GM19463 (cell line): ENCODE measurements around the gene CTBP2.

ENCODE experiments used
- ATAC-seq: cut with Tn5 transposase; IDR thresholded peaks from one replicate; pipeline ENCODE4 v1.9.1; 2021; ENCODE audit warnings: mild to moderate bottlenecking, moderate library complexity; ENCODE audit not compliant: unreplicated experiment

CTBP2 gene

DNA sequence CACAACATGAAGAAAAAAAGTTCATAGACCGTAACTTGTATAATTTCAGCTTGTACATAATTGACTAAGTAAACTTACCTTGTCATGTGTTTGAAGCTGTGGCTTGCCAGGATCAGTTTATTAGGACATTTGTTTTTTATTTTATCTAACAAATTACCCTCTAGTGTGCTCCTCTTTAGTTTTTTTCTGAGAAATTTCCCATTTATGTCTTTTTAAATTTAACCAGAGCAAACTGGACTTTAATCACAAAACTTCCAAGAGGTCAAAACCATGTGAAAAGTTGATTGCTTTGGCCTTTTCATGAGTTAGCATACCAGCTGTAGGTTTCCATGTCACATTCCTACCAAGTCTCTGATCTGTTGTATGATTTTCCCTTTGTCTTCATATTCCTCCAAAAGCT lies 176.0 kb downstream of the CTBP2 start:
- ATAC-seq, result no peak

DNA sequence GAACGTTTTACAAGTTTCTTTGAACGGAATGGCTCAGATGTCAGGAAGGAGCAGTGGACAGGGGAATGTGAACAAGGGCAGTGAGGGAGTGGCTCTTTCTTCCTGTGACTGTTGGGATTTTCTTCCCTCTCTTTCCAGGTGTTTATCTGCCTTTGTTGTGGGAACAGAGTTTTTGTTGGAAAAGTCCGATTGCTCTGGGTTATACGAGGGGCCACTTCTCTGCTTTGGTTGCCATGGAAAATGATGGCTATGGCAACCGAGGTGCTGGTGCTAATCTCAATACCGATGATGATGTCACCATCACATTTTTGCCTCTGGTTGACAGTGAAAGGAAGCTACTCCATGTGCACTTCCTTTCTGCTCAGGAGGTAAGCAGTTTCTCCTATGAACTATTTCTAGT lies 177.0 kb downstream of the CTBP2 start:
- no peak for ATAC-seq

DNA sequence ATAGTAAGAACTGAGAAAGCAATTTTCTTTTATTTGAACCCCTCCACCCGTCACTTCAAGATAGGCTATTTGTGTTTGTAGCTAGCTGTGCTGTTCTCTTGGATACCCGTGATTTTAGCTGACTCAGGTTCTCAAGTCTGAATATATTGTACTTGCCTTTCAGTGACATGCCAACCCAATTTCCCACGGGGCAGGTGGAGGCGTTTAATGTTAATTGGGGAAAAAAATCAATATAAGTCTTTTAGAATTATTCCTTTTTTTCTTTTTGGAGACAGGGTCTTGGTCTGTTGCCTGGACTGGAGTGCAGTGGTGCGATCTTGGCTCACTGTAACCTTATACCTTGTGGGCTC lies 182.0 kb downstream of the CTBP2 start:
- no peak for ATAC-seq

DNA sequence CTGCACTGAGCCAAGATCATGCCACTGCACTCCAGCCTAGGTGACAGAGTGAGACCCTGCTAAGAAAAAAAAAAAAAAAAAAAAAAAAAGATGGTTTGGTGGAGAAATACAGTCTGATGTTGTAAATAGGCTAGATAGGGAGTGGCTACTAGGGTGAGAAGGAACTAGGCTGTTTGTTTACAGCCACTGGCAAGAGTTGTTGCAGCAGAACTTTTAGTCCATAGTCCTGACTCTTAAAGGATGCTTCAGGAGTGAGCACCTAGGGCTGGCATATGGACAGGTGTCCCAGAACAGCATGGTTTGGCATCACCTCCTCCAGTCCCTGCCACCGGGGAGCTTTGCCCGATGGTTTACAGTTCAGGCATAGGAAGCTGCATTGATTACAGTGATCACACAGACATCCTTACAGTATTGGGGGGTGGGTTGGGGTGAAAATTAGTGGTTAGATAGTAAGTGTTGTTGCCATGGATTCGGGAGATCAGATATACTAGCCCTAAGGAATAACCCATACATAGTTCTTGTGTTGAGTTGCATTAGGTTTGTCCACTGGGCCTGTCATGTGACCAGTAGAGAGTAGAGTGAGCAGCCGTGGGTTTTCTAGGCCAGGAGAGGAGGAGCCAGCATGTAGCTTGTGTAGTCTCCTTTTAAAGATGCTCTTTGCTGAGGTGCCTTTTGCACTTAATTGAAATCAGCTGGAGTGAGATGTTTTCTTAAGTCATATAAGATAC lies 182.6 kb downstream of the CTBP2 start:
- ATAC-seq, result no peak

DNA sequence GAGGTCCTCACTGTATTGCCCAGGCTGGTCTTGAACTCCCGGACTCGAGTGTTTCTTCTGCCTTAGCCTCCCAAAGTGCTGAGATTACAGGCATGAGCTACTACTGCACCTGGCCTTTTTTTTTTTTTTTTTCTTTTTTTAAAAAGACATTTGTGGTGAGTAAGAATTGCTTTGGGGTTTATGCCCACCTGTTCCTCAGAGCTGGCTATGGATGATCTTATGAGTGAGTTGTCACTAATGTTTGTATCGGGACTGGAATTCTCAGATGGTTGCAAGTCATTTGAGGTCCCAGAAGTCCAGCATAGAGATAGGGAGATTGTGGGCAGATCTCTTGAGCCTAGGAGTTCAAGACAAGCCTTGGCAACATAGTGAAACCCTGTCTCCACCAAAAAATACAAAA lies 183.2 kb downstream of the CTBP2 start:
- no peak for ATAC-seq

DNA sequence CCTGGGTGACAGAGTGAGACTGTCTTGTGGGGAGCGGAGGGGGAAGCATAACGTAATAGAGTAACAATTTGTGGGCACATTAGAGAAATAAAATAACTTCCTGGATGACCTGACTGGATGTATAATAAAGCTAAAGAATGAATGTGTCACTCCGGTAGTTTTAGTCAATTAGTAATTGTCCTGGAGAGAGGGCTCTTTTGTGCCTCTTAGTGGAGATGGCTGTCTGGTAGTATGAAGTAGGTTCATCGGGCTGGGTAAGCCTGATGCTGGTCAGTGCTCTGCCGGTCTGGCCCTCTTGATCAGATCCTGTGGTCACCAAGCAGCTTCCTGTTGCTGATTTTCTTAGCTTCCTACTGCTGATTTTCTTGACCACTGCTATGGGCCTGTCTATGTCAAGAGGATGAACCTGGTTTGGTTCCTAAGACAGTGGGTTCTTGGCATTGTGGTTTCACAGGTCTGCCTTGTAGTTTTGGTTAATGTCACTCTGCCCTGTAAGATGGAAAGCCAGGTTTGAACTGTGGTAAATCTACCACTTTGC lies 184.3 kb downstream of the CTBP2 start:
- peak; percentile 79 for ATAC-seq

DNA sequence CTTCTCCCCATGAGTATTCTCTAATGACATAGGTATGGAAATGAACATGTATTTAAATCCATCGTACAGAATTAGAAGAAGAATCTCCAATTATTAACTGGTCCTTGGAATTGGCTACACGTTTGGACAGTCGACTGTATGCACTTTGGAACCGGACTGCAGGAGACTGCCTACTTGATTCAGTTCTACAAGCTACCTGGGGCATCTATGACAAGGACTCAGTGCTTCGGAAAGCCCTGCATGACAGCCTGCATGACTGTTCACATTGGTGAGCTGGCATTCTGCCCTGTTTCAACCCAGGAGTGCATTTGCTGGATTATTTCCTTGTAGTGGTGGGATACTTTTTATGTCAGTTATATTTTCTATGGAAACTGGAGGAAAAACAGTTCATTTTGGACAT lies 186.2 kb downstream of the CTBP2 start:
- ATAC-seq, result no peak

DNA sequence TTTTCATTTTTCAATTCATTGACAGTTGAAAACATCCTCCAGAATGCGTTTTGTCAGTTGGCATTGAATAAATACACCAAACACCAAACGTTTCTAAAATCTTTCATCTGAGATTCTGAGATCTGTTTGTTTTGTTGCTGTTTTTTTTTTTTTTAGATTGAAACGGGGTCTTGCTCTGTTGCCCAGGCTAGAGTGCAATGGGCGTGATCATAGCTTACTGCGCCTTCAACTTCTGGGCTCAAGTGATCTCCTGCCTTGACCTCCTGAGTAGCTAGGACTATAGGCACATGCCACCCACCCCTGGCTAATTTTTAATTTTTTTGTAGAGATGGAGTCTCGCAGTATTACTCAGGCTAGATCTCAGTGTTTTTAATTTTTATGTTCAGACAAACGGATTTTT lies 187.7 kb downstream of the CTBP2 start:
- no peak for ATAC-seq

DNA sequence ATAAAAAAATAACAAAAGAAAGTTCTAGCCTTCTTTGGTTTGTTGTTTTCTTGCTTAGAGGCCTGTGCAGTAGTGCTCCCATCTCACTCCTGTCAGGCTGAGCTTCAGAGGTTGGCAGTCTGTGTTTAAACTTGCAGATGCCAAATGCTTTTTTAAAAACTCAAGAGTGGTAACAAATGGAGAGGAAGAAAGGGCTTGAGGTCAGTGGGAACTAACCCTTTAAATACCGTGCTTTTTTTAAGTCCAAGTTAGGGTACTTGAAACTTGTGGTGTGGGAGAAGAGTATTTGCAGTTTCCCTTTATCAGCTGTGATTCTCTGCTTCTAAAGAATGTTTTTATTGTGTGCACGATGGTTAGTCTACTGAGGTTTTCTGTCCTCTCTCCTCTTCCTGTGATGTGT lies 189.1 kb downstream of the CTBP2 start:
- ATAC-seq, result no peak

DNA sequence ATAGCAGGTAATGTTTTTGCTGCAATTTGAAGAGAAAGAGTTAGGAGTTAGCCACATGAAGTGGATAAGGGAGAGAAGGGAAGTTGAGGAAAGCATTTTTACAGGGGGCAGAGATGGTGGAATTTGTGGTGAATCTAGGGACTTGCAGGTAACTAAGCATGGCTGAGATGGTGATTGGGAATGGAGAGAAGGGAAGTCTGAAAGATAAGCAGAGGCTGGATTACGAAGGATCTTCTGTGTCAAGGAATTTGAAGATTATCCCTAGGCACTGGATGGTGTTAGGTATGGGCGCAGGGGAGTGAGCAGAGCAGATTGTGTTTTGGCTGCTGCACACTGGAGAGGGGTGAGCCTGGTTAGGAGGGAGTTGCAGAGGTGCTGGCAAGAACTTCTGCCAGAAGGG lies 193.1 kb downstream of the CTBP2 start:
- ATAC-seq, result no peak

DNA sequence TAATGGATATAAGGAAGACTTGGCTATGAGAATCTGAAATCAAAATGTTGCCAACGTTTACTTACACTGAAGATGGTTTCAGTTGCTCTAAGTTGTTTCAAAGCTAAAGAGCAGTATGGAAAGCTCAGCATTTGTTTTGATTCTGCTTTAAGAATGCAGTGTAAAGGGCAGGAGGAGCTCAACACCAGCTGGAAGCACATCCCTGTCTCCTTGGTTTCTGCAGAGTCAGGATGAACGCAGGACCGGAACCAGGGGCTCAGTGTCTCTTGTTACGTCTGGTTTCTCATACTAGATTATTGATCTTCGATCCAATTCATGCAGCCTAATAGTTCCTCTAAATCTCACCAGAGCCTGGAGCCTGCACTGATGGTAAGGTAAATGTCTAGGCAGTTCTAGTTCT lies 194.4 kb downstream of the CTBP2 start:
- ATAC-seq, result no peak

DNA sequence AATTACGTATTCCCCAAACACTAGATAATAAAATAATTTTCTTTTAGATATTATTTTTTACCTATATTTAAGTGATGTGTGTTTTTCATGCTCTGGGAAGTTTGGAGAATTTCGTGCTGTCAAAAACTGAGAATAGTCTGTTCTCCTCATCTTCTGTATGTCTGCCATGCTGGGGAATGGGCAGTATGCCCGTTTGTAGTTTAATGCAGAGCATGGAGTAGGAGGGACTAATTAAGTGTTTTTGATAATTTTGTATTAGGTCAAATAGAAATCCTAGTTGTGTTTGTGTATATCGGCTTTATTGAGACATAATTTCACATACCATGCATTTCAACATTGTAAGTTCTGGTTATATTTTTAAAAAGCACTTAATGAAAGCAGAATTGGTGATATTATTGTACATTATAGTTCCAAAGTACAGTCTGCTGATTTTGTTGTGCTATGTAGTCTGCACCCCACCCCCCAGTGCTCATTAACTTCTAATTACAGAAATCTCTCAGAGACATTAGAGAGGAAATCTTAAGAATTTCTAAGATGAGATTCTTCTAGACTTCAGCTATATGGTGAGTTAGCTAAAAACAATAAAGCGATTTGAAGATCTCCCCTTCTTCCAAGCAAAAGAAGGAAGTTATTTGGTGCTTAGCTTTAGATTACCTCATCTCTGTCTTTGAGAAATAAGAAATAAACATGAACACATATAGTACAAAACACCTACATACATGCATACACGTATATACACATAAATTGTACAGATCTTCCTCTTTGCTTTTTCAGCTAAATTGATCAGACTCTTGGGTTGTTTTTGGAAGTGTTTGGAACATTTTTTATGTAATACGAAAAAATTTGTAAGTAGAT lies 196.3 kb downstream of the CTBP2 start:
- no peak for ATAC-seq

DNA sequence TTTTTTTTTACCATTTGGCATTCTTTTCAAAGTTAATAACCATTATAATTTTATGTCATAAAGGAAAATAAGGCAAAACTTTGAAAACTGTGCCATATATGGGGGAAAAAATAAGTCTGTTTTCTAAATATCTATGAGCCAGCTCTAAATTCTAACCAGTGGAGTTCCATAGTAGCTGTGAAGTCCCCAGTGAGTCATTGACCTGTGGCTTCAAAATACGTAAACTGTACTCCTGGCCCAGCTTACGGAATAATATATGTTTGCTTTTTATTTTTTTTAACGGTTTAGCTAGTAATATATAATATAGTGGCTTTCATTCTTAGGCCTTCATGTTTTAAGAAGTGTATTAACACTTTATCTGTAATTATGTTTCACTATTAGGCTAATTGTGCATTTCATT lies 197.9 kb downstream of the CTBP2 start:
- ATAC-seq, result no peak

DNA sequence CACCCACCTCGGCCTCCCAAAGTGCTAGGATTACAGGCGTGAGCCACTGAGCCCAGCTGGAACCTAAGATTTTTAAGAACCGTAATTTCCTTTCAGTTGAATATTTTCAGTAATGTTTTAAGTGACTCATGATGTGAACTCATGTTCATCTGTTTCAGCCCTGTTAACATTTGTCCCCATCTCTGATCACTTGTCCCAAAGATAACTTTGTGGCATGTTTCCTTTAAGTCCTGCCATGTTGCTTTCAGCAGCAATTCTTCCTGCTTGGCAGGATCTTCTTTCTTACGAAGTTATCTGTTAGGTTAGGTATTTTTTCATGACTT lies 199.2 kb downstream of the CTBP2 start:
- no peak for ATAC-seq

DNA sequence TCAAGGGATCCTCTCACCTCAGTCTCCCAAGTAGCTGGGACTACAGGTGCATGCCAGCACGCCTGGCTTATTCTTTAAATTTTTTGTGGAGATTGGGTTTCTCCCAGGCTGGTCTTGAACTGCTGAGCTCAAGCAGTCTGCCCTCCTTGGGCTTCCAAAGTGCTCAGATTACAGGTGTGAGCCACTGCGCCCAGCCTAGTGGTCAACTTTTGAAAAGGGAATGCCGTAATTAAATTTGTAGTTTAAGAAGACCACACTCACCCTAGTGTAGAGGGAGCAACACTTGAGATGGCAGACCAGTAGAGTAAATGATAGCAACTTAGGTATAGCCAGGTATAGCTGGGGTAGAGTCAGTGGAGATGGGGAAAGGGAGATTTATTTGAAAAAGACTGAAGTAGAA lies 200.8 kb downstream of the CTBP2 start:
- no peak for ATAC-seq

DNA sequence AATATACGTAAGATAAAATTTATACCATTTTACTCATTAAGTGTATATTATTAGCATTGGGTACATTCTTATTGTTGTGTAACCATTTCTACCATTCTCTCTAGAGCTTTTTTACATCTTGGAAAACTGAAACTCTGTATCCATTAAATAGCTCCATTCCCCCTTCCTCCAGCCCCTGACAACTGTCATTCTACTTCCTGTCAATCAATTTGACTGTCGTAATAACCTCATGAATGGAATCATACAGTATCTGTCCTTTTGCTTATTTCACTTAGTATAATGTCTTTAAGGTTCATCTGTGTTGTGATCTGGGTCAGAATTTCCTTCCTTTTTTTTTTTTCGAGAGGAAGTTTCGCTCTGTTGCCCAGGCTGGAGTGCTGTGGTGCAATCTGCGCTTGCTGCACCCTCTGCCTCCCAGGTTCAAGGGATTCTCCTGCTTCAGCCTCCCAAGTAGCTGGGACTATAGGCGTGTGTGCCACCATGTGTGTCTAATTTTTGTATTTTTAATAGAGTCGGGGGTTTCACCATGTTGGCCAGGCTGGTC lies 202.9 kb downstream of the CTBP2 start:
- no peak for ATAC-seq

DNA sequence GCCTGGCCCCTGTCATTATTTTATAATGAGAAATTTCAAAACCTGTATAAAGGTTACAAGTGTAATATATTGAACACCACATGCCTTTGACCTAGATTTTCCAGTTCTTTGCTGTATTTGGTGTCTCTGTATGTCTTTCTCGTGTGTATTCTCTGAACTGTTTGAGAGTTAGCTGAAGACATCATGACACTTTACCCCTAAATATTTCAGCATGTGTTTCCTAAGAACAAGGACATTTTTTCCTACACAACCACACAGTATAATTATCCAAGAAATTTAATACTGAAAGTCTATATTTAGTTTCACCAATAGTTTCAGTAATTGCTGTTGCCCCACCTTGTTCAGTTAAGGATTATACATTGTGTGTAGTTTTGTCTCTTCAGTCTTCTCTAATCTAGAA lies 203.6 kb downstream of the CTBP2 start:
- no peak for ATAC-seq

DNA sequence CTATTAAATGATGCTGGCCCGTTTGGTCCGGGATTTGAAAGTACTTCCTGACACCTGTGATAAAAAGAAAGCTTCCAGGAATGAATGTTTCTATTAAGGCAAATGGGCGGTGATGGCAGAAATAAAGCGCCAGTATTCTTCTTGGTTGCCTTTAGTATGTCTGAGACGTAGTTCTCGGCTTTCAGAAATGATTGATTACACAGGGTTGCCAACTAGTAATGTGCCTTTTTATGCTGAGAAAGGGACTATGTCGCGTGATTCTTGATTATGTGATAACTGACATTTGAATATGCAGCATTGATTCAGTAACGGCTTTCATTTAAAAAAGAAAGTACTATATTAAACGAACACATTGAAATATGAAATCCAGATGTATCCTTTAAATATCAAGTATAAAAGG lies 204.5 kb downstream of the CTBP2 start:
- ATAC-seq, result no peak

DNA sequence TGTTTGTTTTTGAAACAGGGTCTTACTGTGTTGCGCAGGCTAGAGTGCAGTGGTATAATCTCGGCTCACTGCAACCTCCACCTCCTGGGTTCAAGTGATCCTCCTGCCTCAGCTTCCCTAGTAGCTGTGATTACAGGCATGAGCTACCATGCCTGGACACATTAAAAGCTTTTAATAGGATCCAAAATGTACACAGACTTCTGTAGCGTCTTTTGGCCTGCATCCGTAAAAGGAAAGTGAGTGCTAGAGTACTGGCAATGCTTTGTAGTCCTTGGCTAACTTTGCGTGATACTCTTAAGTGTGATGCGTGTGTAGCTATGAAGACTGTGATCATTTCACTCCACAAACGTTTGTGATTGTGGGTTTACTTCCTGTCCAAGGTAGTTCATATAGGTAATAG lies 205.1 kb downstream of the CTBP2 start:
- no peak for ATAC-seq

DNA sequence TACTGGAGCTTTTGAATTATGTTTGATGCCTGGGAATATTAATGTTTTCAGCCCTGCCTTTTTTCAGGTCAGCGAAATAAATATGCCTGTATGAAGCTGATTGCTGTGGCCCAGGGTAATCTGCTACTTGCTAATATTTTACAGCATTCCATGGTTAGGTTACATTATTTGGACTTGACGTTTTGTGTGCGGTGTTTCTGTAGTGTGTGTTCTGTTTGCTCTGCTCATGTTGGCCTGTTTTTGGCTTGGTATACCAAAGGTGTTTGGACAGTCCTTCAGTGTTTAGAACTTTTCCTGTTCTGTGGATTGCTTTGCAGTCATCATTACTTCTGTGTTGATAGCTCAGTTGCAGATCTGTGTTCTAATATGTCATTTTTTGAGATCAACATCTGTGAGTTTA lies 206.9 kb downstream of the CTBP2 start:
- ATAC-seq, result no peak

DNA sequence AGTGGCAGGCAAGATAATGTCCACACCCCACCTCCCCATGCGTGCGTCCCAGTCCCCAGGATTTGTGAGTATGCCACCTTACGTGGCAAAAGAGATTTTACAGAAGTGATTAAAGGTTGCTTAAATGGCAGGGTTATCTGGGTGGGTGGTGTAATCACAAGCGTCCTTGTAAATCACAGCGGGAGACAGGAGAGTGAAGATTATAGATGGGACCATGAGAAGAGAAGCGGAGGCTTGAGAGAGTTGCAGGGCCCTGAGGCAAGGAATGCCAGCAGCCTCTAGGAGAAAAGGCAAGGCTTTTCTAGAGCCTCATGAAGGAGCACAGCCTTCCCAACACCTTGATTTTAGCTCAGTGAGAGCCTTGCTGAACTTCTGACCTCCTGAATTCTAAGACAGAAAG lies 208.2 kb downstream of the CTBP2 start:
- no peak for ATAC-seq

DNA sequence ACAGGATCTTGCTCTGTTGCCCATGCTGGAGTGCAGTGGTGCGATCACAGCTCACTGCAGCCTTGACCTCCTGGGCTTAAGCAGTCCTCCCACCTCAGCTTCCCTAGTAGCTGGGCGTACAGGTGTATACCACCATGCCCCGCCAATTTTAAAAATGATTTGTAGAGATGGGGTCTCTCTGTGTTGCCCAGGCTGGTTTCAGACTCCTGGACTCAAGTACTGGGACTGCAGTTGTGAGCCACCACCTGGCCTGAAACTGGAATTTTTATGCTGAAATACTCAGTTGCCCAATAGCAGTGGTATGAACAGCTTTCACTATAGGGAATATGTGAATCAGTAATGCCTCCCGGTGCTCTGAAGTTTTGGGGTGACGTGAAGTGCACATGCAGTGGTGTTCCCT lies 210.8 kb downstream of the CTBP2 start:
- ATAC-seq, result no peak
